Neural cell (in vitro differentiated cells): Measurements from ENCODE around the gene GLS.
"Not testable (repeated sequence)": the region's sequence is repeated elsewhere in the genome, so short reads cannot be mapped to it uniquely, and the experiment has no call there.

Experiments used
- CTCF ChIP-seq: fragments of 450-650 bp; IDR thresholded peaks from 2 replicates; pipeline ENCODE4 v1.5.1; 2014; ENCODE audit warnings: antibody characterized with exemption, mild to moderate bottlenecking, moderate library complexity; ENCODE audit not compliant: poor library complexity, severe bottlenecking
- EZH2 ChIP-seq: fragments of 200-600, 300-800 bp; shearing (Covaris generic), sonication (generic); IDR thresholded peaks from 2 replicates; pipeline ENCODE4 v1.6.1; 2014; ENCODE audit warnings: antibody characterized with exemption, low read length, borderline replicate concordance, mild to moderate bottlenecking; ENCODE audit not compliant: insufficient read depth, poor library complexity, severe bottlenecking
- MXI1 ChIP-seq: fragments of 450-650 bp; conservative IDR thresholded peaks from 2 replicates; pipeline ENCODE4 v1.6.1; 2014; ENCODE audit warnings: antibody characterized with exemption, mild to moderate bottlenecking; ENCODE audit not compliant: poor library complexity, severe bottlenecking
- POLR2AphosphoS5 ChIP-seq: IDR thresholded peaks from 2 replicates; pipeline ENCODE4 v1.6.1; 2012
- RAD21 ChIP-seq: fragments of 450-650 bp; conservative IDR thresholded peaks from 2 replicates; pipeline ENCODE4 v1.6.1; 2014; ENCODE audit warnings: antibody characterized with exemption, mild to moderate bottlenecking, moderate library complexity
- TAF1 ChIP-seq: IDR thresholded peaks from 2 replicates; pipeline ENCODE4 v1.6.1; 2012; ENCODE audit warnings: low read depth
- TF ChIP-seq, protein P1 (sequence below): IDR thresholded peaks from 2 replicates; pipeline ENCODE4 v1.6.1; 2012; ENCODE audit warnings: borderline replicate concordance

DNA sequence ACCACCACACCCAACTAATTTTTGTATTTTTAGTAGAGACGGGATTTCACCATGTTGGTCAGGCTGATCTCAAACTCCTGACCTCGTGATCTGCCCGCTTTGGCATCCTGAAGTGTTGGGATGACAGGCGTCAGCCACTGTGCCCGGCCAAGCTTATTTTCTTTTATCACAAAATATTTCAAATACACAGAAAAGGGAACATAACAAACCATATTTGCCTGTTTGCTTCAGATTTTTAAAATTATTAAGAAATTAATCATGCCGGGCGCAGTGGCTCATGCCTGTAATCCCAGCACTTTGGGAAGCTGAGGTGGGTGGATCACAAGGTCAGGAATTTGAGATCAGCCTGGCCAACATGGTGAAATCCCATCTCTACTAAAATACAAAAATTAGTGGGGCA is 7.2 kb upstream of the GLS start:
- not testable (repeated sequence) for TF ChIP-seq CTCF, EZH2, TAF1, POLR2AphosphoS5, MXI1, RAD21
- TF ChIP-seq, protein P1, sequence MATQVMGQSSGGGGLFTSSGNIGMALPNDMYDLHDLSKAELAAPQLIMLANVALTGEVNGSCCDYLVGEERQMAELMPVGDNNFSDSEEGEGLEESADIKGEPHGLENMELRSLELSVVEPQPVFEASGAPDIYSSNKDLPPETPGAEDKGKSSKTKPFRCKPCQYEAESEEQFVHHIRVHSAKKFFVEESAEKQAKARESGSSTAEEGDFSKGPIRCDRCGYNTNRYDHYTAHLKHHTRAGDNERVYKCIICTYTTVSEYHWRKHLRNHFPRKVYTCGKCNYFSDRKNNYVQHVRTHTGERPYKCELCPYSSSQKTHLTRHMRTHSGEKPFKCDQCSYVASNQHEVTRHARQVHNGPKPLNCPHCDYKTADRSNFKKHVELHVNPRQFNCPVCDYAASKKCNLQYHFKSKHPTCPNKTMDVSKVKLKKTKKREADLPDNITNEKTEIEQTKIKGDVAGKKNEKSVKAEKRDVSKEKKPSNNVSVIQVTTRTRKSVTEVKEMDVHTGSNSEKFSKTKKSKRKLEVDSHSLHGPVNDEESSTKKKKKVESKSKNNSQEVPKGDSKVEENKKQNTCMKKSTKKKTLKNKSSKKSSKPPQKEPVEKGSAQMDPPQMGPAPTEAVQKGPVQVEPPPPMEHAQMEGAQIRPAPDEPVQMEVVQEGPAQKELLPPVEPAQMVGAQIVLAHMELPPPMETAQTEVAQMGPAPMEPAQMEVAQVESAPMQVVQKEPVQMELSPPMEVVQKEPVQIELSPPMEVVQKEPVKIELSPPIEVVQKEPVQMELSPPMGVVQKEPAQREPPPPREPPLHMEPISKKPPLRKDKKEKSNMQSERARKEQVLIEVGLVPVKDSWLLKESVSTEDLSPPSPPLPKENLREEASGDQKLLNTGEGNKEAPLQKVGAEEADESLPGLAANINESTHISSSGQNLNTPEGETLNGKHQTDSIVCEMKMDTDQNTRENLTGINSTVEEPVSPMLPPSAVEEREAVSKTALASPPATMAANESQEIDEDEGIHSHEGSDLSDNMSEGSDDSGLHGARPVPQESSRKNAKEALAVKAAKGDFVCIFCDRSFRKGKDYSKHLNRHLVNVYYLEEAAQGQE, result not testable (repeated sequence)
